ENCODE measurements around the gene CHST8. TPM values are rescaled to one million over a fixed set of nuclear protein-coding genes. Genes with fewer than 3 reads are reported as not detected.

CHST8 gene
- total RNA-seq, 1 donor = not detected

GRCh38 chr19:33678796-33679585 is 57.2 kb downstream of the CHST8 start:
- Histone ChIP-seq H3K4me3 (ENCODE audit: insufficient read depth, low read length) (no peak overlapping the region), H3K36me3 (ENCODE audit: insufficient read depth, low read length) (no peaks in the 10 kb centered on the region), H2AFZ (ENCODE audit: low read length) (no peak overlapping the region), H3K79me2 (ENCODE audit: insufficient read depth, low read length) (no peaks in the 10 kb centered on the region), H4K20me1 (ENCODE audit: insufficient read depth, low read length) (no peaks in the 10 kb centered on the region), H3K9me3 (ENCODE audit: low read depth, low read length) (no peaks in the 10 kb centered on the region), H3K27me3 (ENCODE audit: insufficient read depth, low read length) (no peaks in the 10 kb centered on the region), H3K4me1 (ENCODE audit: insufficient read depth, low read length) (no peaks in the 10 kb centered on the region), H3K27ac (ENCODE audit: low read depth, low read length) (no peak overlapping the region), H3K4me2 (ENCODE audit: insufficient read depth, low read length) (no peak overlapping the region)
- TF ChIP-seq CTCF (IDR thresholded peaks at IDR 0.05; ENCODE audit: extremely low read depth, low read depth, low read length) = no peak
- DNase-seq (ENCODE audit: insufficient read length, low spot score, missing footprints) = no peak

DNA sequence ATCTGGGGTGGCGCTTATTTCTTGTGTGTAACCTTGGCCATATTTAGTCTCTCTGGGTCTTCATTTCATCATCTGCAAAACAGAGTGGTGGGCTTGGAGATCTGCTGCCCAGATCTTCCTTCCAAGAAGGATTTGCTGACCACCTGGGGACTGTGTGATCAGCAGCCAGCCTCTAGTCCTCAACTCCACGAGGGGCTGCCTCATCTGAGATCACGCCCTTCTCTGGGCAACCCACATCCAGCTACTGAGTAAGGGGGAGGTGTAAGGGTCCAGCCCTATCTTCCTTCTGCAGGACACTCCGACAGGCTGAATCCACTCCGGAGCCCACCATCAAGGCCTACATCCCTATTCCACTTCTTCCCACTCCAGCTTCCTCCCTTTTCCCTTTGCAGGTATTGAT is 57.9 kb downstream of the CHST8 start:
- no peak for TF ChIP-seq CTCF (IDR thresholded peaks at IDR 0.05; ENCODE audit: extremely low read depth, low read depth, low read length)
- no peaks in the 10 kb centered on the region for H3K9me3 ChIP-seq (ENCODE audit: low read depth, low read length)
- no peaks in the 10 kb centered on the region for H3K27me3 ChIP-seq (ENCODE audit: insufficient read depth, low read length)
- H2AFZ ChIP-seq (ENCODE audit: low read length) = no peak overlapping the region
- H3K79me2 ChIP-seq (ENCODE audit: insufficient read depth, low read length) = no peaks in the 10 kb centered on the region
- no peaks in the 10 kb centered on the region for H4K20me1 ChIP-seq (ENCODE audit: insufficient read depth, low read length)
- no peak for DNase-seq (ENCODE audit: insufficient read length, low spot score, missing footprints)
- no peak overlapping the region for H3K4me2 ChIP-seq (ENCODE audit: insufficient read depth, low read length)
- no peak overlapping the region for H3K4me3 ChIP-seq (ENCODE audit: insufficient read depth, low read length)
- no peak overlapping the region for H3K27ac ChIP-seq (ENCODE audit: low read depth, low read length)
- H3K36me3 ChIP-seq (ENCODE audit: insufficient read depth, low read length) = no peaks in the 10 kb centered on the region
- H3K4me1 ChIP-seq (ENCODE audit: insufficient read depth, low read length) = no peaks in the 10 kb centered on the region

GRCh38 chr19:33681081-33681680 is 59.4 kb downstream of the CHST8 start:
- H3K4me3 ChIP-seq (ENCODE audit: insufficient read depth, low read length) = no peak overlapping the region
- no peak overlapping the region for H2AFZ ChIP-seq (ENCODE audit: low read length)
- peaks cover 3% of the 10 kb centered on the region for H3K27me3 ChIP-seq (ENCODE audit: insufficient read depth, low read length)
- TF ChIP-seq CTCF (IDR thresholded peaks at IDR 0.05; ENCODE audit: extremely low read depth, low read depth, low read length) = no peak
- no peaks in the 10 kb centered on the region for H3K4me1 ChIP-seq (ENCODE audit: insufficient read depth, low read length)
- no peaks in the 10 kb centered on the region for H4K20me1 ChIP-seq (ENCODE audit: insufficient read depth, low read length)
- H3K4me2 ChIP-seq (ENCODE audit: insufficient read depth, low read length) = no peak overlapping the region
- H3K36me3 ChIP-seq (ENCODE audit: insufficient read depth, low read length) = no peaks in the 10 kb centered on the region
- no peaks in the 10 kb centered on the region for H3K9me3 ChIP-seq (ENCODE audit: low read depth, low read length)
- no peaks in the 10 kb centered on the region for H3K79me2 ChIP-seq (ENCODE audit: insufficient read depth, low read length)
- DNase-seq (ENCODE audit: insufficient read length, low spot score, missing footprints) = no peak
- no peak overlapping the region for H3K27ac ChIP-seq (ENCODE audit: low read depth, low read length)

- Histone ChIP-seq H3K4me3 (ENCODE audit: insufficient read depth, low read length) (no peak overlapping the region), H3K4me2 (ENCODE audit: insufficient read depth, low read length) (no peak overlapping the region)
- DNase-seq (ENCODE audit: insufficient read length, low spot score, missing footprints) = peak; percentile 95
Measured at GRCh38 chr19:33683881-33684537, 62.3 kb downstream of the CHST8 start.

More at GRCh38 chr19:33683881-33684537, 62.3 kb downstream of the CHST8 start:
- Histone ChIP-seq H4K20me1 (ENCODE audit: insufficient read depth, low read length) (no peaks in the 10 kb centered on the region), H3K79me2 (ENCODE audit: insufficient read depth, low read length) (no peaks in the 10 kb centered on the region), H3K36me3 (ENCODE audit: insufficient read depth, low read length) (no peaks in the 10 kb centered on the region), H2AFZ (ENCODE audit: low read length) (no peak overlapping the region), H3K9me3 (ENCODE audit: low read depth, low read length) (no peaks in the 10 kb centered on the region), H3K4me1 (ENCODE audit: insufficient read depth, low read length) (no peaks in the 10 kb centered on the region), H3K27me3 (ENCODE audit: insufficient read depth, low read length) (peaks cover 3% of the 10 kb centered on the region), H3K27ac (ENCODE audit: low read depth, low read length) (no peak overlapping the region)
- no peak for TF ChIP-seq CTCF (IDR thresholded peaks at IDR 0.05; ENCODE audit: extremely low read depth, low read depth, low read length)

All from osteoblast (primary cell).